ENCODE measurements around the gene UNC119B. TPM values are rescaled to one million over a fixed set of nuclear protein-coding genes. Genes with fewer than 3 reads are reported as not detected.

The UNC119B gene
- total RNA-seq, 1 donor from 2014 or later: 11.5 TPM

GRCh38 chr12:120763250-120763649 lies 53.0 kb downstream of the UNC119B start:
- H3K4me3 ChIP-seq: no peak overlapping the region
- H3K9me3 ChIP-seq (replicated peaks): no peaks in the 10 kb centered on the region
- no peak for TF ChIP-seq CTCF (IDR thresholded peaks at IDR 0.05; ENCODE audit: borderline replicate concordance)
- intact Hi-C loops (cut with micrococcal nuclease): no loop called here
- H3K4me1 ChIP-seq: peaks cover 23% of the 10 kb centered on the region
- no peak for DNase-seq
- H3K36me3 ChIP-seq: peaks cover 62% of the 10 kb centered on the region
- H3K27me3 ChIP-seq (ENCODE audit: low read depth): no peaks in the 10 kb centered on the region
- H3K27ac ChIP-seq (replicated peaks): peak overlapping the region; percentile 23

GRCh38 chr12:120764816-120765215 lies 54.6 kb downstream of the UNC119B start:
- TF ChIP-seq CTCF (IDR thresholded peaks at IDR 0.05; ENCODE audit: borderline replicate concordance): no peak
- Histone ChIP-seq H3K4me3 (no peak overlapping the region), H3K27ac (replicated peaks) (no peak overlapping the region), H3K4me1 (peaks cover 23% of the 10 kb centered on the region), H3K36me3 (peaks cover 72% of the 10 kb centered on the region), H3K27me3 (ENCODE audit: low read depth) (no peaks in the 10 kb centered on the region), H3K9me3 (replicated peaks) (no peaks in the 10 kb centered on the region)
- intact Hi-C loops (cut with micrococcal nuclease): no loop called here
- DNase-seq: no peak

GRCh38 chr12:120766566-120766965 lies 56.3 kb downstream of the UNC119B start:
- Histone ChIP-seq H3K9me3 (replicated peaks) (no peaks in the 10 kb centered on the region), H3K4me3 (no peak overlapping the region), H3K27me3 (ENCODE audit: low read depth) (no peaks in the 10 kb centered on the region), H3K4me1 (peaks cover 10% of the 10 kb centered on the region), H3K27ac (replicated peaks) (no peak overlapping the region), H3K36me3 (peaks cover 65% of the 10 kb centered on the region)
- no peak for DNase-seq
- intact Hi-C loops (cut with micrococcal nuclease): no loop called here
- no peak for TF ChIP-seq CTCF (IDR thresholded peaks at IDR 0.05; ENCODE audit: borderline replicate concordance)

- H3K4me3 ChIP-seq: no peak overlapping the region
- intact Hi-C loops (cut with micrococcal nuclease): no loop called here
- H3K27me3 ChIP-seq (ENCODE audit: low read depth): no peaks in the 10 kb centered on the region
- H3K4me1 ChIP-seq: peaks cover 2% of the 10 kb centered on the region
- no peak for TF ChIP-seq CTCF (IDR thresholded peaks at IDR 0.05; ENCODE audit: borderline replicate concordance)
- H3K27ac ChIP-seq (replicated peaks): no peak overlapping the region
- peaks cover 65% of the 10 kb centered on the region for H3K36me3 ChIP-seq
- no peak for DNase-seq
- no peaks in the 10 kb centered on the region for H3K9me3 ChIP-seq (replicated peaks)
Measured at GRCh38 chr12:120767071-120768024, 57.1 kb downstream of the UNC119B start.

GRCh38 chr12:120771097-120771496 lies 60.8 kb downstream of the UNC119B start:
- no peak for TF ChIP-seq CTCF (IDR thresholded peaks at IDR 0.05; ENCODE audit: borderline replicate concordance)
- no peak overlapping the region for H3K27ac ChIP-seq (replicated peaks)
- H3K4me3 ChIP-seq: no peak overlapping the region

More at GRCh38 chr12:120771097-120771496, 60.8 kb downstream of the UNC119B start:
- H3K9me3 ChIP-seq (replicated peaks): no peaks in the 10 kb centered on the region
- H3K27me3 ChIP-seq (ENCODE audit: low read depth): no peaks in the 10 kb centered on the region
- DNase-seq: no peak
- H3K36me3 ChIP-seq: peaks cover 37% of the 10 kb centered on the region
- intact Hi-C loops (cut with micrococcal nuclease): no loop called here
- peaks cover 26% of the 10 kb centered on the region for H3K4me1 ChIP-seq

Other genes starting within 250 kb of the UNC119B start
- 34.4 TPM for gene SRSF9, start 240.7 kb upstream of the UNC119B start, total RNA-seq
- 175 TPM for gene DYNLL1, start 214.3 kb upstream of the UNC119B start, total RNA-seq
- gene COQ5, start 181.3 kb upstream of the UNC119B start, total RNA-seq: 41.8 TPM
- gene RNF10, start 176.1 kb upstream of the UNC119B start, total RNA-seq: 274 TPM
- gene POP5, start 129.1 kb upstream of the UNC119B start, total RNA-seq: 48.3 TPM
- 4.2 TPM for gene CABP1, start 69.8 kb upstream of the UNC119B start, total RNA-seq
- 120 TPM for gene MLEC, start 23.3 kb upstream of the UNC119B start, total RNA-seq
- 93.8 TPM for gene ACADS, start 15.4 kb downstream of the UNC119B start, total RNA-seq
- 26.8 TPM for gene SPPL3, start 193.9 kb downstream of the UNC119B start, total RNA-seq